Measurements from ENCODE around the gene ST7L. TPM values are rescaled to one million over a fixed set of nuclear protein-coding genes. Genes with fewer than 3 reads are reported as not detected.

The ST7L gene
- total and polyA plus RNA-seq, 10 of the 15 experiments (the other 5 are each of a cell fraction or from before 2014, with no cell fraction given) = 3.6 to 13.7 (median 8.9) TPM

DNA sequence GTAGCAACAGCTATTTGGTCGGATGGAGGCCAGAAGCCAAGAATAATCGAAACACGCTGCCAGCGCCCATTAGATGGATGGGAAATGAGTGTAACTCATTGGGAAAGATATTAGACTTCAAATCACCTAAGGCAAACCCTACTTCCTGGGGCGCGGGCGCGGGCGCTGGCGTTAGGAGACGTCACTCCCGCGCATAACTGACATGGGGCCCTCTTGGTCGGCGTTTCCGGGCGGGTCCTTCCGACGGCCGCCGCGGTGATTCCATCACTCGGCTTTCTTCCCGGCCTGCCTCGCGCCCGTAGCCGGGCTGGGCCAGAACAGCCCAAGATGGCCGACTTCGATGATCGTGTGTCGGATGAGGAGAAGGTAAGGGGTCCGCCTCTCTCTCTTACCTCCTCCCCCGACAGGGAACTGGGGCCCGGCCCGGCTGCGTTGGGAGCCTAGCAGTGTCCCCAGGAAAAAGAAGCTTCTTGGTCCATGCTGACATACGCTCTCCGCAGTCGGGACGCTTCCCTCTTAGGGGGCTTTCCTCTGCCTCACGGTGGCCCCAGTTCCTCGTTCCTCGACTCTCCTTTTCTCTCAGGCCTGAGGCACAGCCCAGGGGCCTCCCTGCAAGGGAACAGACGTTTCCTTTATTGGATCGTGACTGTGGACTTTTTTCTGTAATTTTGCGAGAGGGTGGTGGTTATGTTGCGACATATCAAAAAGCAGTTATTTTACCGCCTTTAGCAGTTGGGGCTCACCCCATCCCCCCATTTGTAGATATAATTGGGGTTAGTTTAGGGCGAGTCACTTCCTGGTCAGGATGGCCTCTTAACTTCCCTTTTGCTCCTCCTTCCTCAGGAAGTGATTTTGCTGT lies 806 bp upstream of the ST7L start, which contains the start of gene CAPZA1 (continued):
- TF ChIP-seq KAT2A (conservative IDR thresholded peaks at IDR 0.05; ENCODE audit: control insufficient read depth, low read depth, low read length) = no peak
- TF ChIP-seq TBL1XR1 (IDR thresholded peaks at IDR 0.05; ENCODE audit: low read depth, low read length) = 0 out of 2 replicates have a peak, but pooled peaks have one; percentile 16
- TF ChIP-seq BMI1 (IDR thresholded peaks at IDR 0.05; ENCODE audit: borderline replicate concordance) = no peak
- TF ChIP-seq EED (IDR thresholded peaks at IDR 0.05; ENCODE audit: low read depth) = no peak
- TF ChIP-seq, protein P1, sequence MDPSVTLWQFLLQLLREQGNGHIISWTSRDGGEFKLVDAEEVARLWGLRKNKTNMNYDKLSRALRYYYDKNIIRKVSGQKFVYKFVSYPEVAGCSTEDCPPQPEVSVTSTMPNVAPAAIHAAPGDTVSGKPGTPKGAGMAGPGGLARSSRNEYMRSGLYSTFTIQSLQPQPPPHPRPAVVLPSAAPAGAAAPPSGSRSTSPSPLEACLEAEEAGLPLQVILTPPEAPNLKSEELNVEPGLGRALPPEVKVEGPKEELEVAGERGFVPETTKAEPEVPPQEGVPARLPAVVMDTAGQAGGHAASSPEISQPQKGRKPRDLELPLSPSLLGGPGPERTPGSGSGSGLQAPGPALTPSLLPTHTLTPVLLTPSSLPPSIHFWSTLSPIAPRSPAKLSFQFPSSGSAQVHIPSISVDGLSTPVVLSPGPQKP (IDR thresholded peaks at IDR 0.05; ENCODE audit: low read depth, low read length) = peak; percentile 69
- TF ChIP-seq CHD1 (IDR thresholded peaks at IDR 0.05; ENCODE audit: low read depth, low read length) = no peak; the same call in 1 of the 2 replicates
- peak; percentile 10 for TF ChIP-seq SP1 (IDR thresholded peaks at IDR 0.05; ENCODE audit: low read depth, low read length)
- no peak for TF ChIP-seq ATF3 (IDR thresholded peaks at IDR 0.05; ENCODE audit: borderline replicate concordance, extremely low read depth, low read depth, low read length)
- TF ChIP-seq ZNF274 (IDR thresholded peaks at IDR 0.05; ENCODE audit: insufficient read depth, insufficient read length) = no peak
- TF ChIP-seq SREBF2 (IDR thresholded peaks at IDR 0.05; ENCODE audit: low read length) = no peak
- TF ChIP-seq, protein P2, sequence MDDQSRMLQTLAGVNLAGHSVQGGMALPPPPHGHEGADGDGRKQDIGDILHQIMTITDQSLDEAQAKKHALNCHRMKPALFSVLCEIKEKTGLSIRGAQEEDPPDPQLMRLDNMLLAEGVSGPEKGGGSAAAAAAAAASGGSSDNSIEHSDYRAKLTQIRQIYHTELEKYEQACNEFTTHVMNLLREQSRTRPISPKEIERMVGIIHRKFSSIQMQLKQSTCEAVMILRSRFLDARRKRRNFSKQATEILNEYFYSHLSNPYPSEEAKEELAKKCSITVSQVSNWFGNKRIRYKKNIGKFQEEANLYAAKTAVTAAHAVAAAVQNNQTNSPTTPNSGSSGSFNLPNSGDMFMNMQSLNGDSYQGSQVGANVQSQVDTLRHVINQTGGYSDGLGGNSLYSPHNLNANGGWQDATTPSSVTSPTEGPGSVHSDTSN (IDR thresholded peaks at IDR 0.05; ENCODE audit: insufficient replicate concordance, low read depth, low read length) = peak; percentile 74
- no peak for TF ChIP-seq RB1 (IDR thresholded peaks at IDR 0.05; ENCODE audit: borderline replicate concordance)
- peak; percentile 35 for TF ChIP-seq E4F1 (IDR thresholded peaks at IDR 0.05; ENCODE audit: borderline replicate concordance, partially characterized antibody)
- TF ChIP-seq, protein P3, sequence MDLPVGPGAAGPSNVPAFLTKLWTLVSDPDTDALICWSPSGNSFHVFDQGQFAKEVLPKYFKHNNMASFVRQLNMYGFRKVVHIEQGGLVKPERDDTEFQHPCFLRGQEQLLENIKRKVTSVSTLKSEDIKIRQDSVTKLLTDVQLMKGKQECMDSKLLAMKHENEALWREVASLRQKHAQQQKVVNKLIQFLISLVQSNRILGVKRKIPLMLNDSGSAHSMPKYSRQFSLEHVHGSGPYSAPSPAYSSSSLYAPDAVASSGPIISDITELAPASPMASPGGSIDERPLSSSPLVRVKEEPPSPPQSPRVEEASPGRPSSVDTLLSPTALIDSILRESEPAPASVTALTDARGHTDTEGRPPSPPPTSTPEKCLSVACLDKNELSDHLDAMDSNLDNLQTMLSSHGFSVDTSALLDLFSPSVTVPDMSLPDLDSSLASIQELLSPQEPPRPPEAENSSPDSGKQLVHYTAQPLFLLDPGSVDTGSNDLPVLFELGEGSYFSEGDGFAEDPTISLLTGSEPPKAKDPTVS (IDR thresholded peaks at IDR 0.05; ENCODE audit: low read depth, low read length) = 0 out of 2 replicates have a peak, but pooled peaks have one; percentile 29
- no peak for TF ChIP-seq MEF2A (IDR thresholded peaks at IDR 0.05; ENCODE audit: insufficient read depth, low read depth, low read length)
- TF ChIP-seq FOS (IDR thresholded peaks at IDR 0.05; ENCODE audit: borderline replicate concordance, extremely low read depth, insufficient read length) = no peak
- peak; percentile 51; the same call in 1 of the 2 replicates for TF ChIP-seq CBFB (IDR thresholded peaks at IDR 0.05; ENCODE audit: low read depth)
- TF ChIP-seq REST (IDR thresholded peaks at IDR 0.05; ENCODE audit: low read depth, low read length) = no peak
- no peak for TF ChIP-seq BRCA1 (IDR thresholded peaks at IDR 0.05; ENCODE audit: low read depth, low read length)

All from GM12878 (cell line).